Type B pancreatic cell (in vitro differentiated cells): ENCODE results near the gene KRT39. TPM values are rescaled to one million over a fixed set of nuclear protein-coding genes. Genes with fewer than 3 reads are reported as not detected.
A peak's percentile ranks its signal among the peaks of the same experiment; 100 is the strongest.

Source experiments
- DNase-seq: peaks from one replicate; pipeline ENCODE4 v3.0.0; 2021; ENCODE audit warnings: mixed read lengths; ENCODE audit not compliant: unreplicated experiment; ENCODE audit errors: extremely low spot score
- H3K27ac Mint-ChIP-seq: 2 replicates; pipeline ENCODE4 v1.8.0; 2021; ENCODE audit warnings: mild to moderate bottlenecking, mixed read lengths
- H3K27me3 Mint-ChIP-seq: 2 replicates; pipeline ENCODE4 v1.8.0; 2021; ENCODE audit warnings: mixed read lengths
- H3K36me3 Mint-ChIP-seq: 2 replicates; pipeline ENCODE4 v1.8.0; 2021; ENCODE audit warnings: mixed read lengths
- H3K4me1 Mint-ChIP-seq: one replicate; pipeline ENCODE4 v1.8.0; 2021; ENCODE audit warnings: mixed read lengths; ENCODE audit not compliant: unreplicated experiment
- H3K4me3 Mint-ChIP-seq: 2 replicates; pipeline ENCODE4 v1.8.0; 2021; ENCODE audit warnings: mild to moderate bottlenecking, mixed read lengths
- H3K9me3 Mint-ChIP-seq: 2 replicates; pipeline ENCODE4 v1.8.0; 2021; ENCODE audit warnings: mixed read lengths
- CTCF ChIP-seq: fragments of 200-600 bp; sonication (generic); conservative IDR thresholded peaks from 2 replicates; pipeline ENCODE4 v1.5.0; 2021; ENCODE audit warnings: antibody characterized with exemption, mild to moderate bottlenecking
- total RNA-seq: library from RNA; stranded (reverse); gene quantifications from 2 replicates; pipeline ENCODE4 v1.2.1, GENCODE V29; 2021; ENCODE audit warnings: low replicate concordance

The KRT39 gene
- total RNA-seq, 1 donor from 2014 or later = 0.70 TPM

GRCh38 chr17:41010441-41010840 lies 43.7 kb upstream of the KRT39 start:
- Mint-ChIP-seq H3K27me3 (no peaks in the 10 kb centered on the region), H3K4me1 (peaks cover 21% of the 10 kb centered on the region), H3K4me3 (no peak overlapping the region), H3K27ac (no peak overlapping the region), H3K9me3 (no peaks in the 10 kb centered on the region), H3K36me3 (no peaks in the 10 kb centered on the region)
- no peak for TF ChIP-seq CTCF
- DNase-seq = no peak

- Mint-ChIP-seq H3K4me3 (no peak overlapping the region), H3K4me1 (peaks cover 21% of the 10 kb centered on the region), H3K9me3 (no peaks in the 10 kb centered on the region), H3K36me3 (no peaks in the 10 kb centered on the region), H3K27me3 (no peaks in the 10 kb centered on the region), H3K27ac (no peak overlapping the region)
- no peak for DNase-seq
- no peak for TF ChIP-seq CTCF
These were observed 43.2 kb upstream of the KRT39 start for GRCh38 chr17:41009936-41010335.

GRCh38 chr17:41009301-41009760 lies 42.6 kb upstream of the KRT39 start:
- H3K36me3 Mint-ChIP-seq = no peaks in the 10 kb centered on the region
- DNase-seq = no peak
- H3K4me1 Mint-ChIP-seq = peaks cover 21% of the 10 kb centered on the region
- no peaks in the 10 kb centered on the region for H3K9me3 Mint-ChIP-seq
- H3K4me3 Mint-ChIP-seq = no peak overlapping the region
- H3K27ac Mint-ChIP-seq = peak overlapping the region; percentile 38
- no peak for TF ChIP-seq CTCF
- H3K27me3 Mint-ChIP-seq = no peaks in the 10 kb centered on the region

DNA sequence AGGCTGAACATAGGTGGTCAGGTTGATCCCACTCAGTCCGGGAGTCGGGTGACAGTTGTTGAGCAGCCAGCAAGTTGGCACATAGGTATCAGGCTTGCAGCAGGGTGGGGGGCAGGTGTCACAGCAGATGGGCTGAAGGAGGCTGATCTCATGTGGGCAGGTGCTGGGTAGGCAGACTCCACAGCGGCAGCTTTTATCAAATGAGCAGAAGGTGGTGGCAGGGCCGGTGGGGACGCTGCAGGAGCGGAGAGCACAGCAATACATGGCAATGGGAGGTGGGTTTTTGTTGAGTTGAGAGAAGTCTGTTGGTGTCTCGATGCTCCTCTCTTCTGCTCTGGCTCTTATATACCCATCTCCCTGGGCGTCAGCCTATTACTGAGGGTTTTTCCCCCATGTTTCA lies 42.1 kb upstream of the KRT39 start, which contains the start of gene KRTAP3-1:
TSS of gene KRTAP3-1 (minus strand) at position 318 of the 400 bp plus-strand sequence. CDS start at position 264, 54 bp downstream.
- H3K9me3 Mint-ChIP-seq = no peaks in the 10 kb centered on the region
- no peak for TF ChIP-seq CTCF
- H3K27ac Mint-ChIP-seq = peak within 1 kb of the TSS; percentile 38
- H3K36me3 Mint-ChIP-seq = no peaks in the 10 kb centered on the region
- DNase-seq = no peak
- peaks cover 21% of the 10 kb centered on the region for H3K4me1 Mint-ChIP-seq
- H3K27me3 Mint-ChIP-seq = no peaks in the 10 kb centered on the region
- H3K4me3 Mint-ChIP-seq = no peak within 1 kb of the TSS

- peaks cover 4% of the 10 kb centered on the region for H3K9me3 Mint-ChIP-seq
- H3K4me1 Mint-ChIP-seq = peaks cover 12% of the 10 kb centered on the region
- no peak for DNase-seq
- no peak overlapping the region for H3K4me3 Mint-ChIP-seq
- no peak for TF ChIP-seq CTCF
- no peaks in the 10 kb centered on the region for H3K36me3 Mint-ChIP-seq
- no peak overlapping the region for H3K27ac Mint-ChIP-seq
- H3K27me3 Mint-ChIP-seq = no peaks in the 10 kb centered on the region
These were observed 37.6 kb upstream of the KRT39 start for GRCh38 chr17:41004397-41004796.

GRCh38 chr17:41003926-41004325 lies 37.2 kb upstream of the KRT39 start:
- Mint-ChIP-seq H3K27ac (no peak overlapping the region), H3K9me3 (peaks cover 4% of the 10 kb centered on the region), H3K36me3 (no peaks in the 10 kb centered on the region), H3K4me1 (peaks cover 7% of the 10 kb centered on the region), H3K27me3 (no peaks in the 10 kb centered on the region), H3K4me3 (no peak overlapping the region)
- DNase-seq = no peak
- no peak for TF ChIP-seq CTCF
